ENCODE data around the gene OLA1. TPM values are rescaled to one million over a fixed set of nuclear protein-coding genes. Genes with fewer than 3 reads are reported as not detected.

Gene OLA1
- total and polyA plus RNA-seq, 2 donors (not counting 1 experiment from before 2014, with no cell fraction given), result 13.9 to 47.7 TPM

GRCh38 chr2:174169372-174169771 lies 79.0 kb downstream of the OLA1 start:
- peaks cover 4% of the 10 kb centered on the region for H3K79me2 ChIP-seq (ENCODE audit: control insufficient read depth, insufficient read depth, low read length)
- CTCF ChIA-PET, result no interaction called here
- no peak overlapping the region for H3K27ac Mint-ChIP-seq

GRCh38 chr2:174166261-174166660 lies 82.1 kb downstream of the OLA1 start:
- H3K9me3 Mint-ChIP-seq (ENCODE audit: insufficient read depth), result peaks cover 8% of the 10 kb centered on the region
- no peaks in the 10 kb centered on the region for H3K4me1 Mint-ChIP-seq
- no peak for ATAC-seq (ENCODE audit: low read depth)
- H3K27ac Mint-ChIP-seq, result no peak overlapping the region
- Histone ChIP-seq H3K79me2 (ENCODE audit: control insufficient read depth, insufficient read depth, low read length) (peaks cover 7% of the 10 kb centered on the region), H3K4me2 (replicated peaks; ENCODE audit: low read depth, low read length, poor library complexity, severe bottlenecking) (no peak overlapping the region), H2AFZ (ENCODE audit: insufficient read depth, low read depth, low read length, poor library complexity, severe bottlenecking) (no peak overlapping the region), H3K27ac (ENCODE audit: low read length in 2 of 2) (no peak overlapping the region), H4K20me1 (ENCODE audit: control insufficient read depth, insufficient read depth, low read length, poor library complexity, severe bottlenecking) (peaks cover 4% of the 10 kb centered on the region), H3K4me3 (ENCODE audit: control extremely low read depth in 1 of 5, extremely low read depth in 1 of 5, insufficient read depth in 1 of 5, low read depth in 2 of 5, low read length in 4 of 5) (no peak overlapping the region), H3K9ac (ENCODE audit: low read length) (no peak overlapping the region), H3K36me3 (replicated peaks in 1 of 2; ENCODE audit: control extremely low read depth in 1 of 2, control insufficient read depth in 1 of 2, extremely low read depth in 1 of 2, insufficient read depth in 2 of 2, low read length in 1 of 2) (no peaks in the 10 kb centered on the region), H3K9me3 (ENCODE audit: control extremely low read depth in 1 of 3, control insufficient read depth in 2 of 3, insufficient read depth in 1 of 3, low read length in 2 of 3) (peaks cover 7 to 24% (median 23%) of the 10 kb centered on the region in 3 donors), H3K27me3 (replicated peaks in 1 of 4; ENCODE audit: control extremely low read depth in 1 of 4, control insufficient read depth in 3 of 4, insufficient read depth in 4 of 4, low read length in 3 of 4) (no peaks in the 10 kb centered on the region), H3K4me1 (ENCODE audit: control insufficient read depth in 2 of 2, insufficient read depth in 2 of 2, low read length in 2 of 2) (no peaks in the 10 kb centered on the region)
- intact Hi-C loops (cut with micrococcal nuclease), result no loop called here
- no peaks in the 10 kb centered on the region for H3K27me3 Mint-ChIP-seq
- WGBS (ENCODE audit: insufficient coverage), result no CpG with 5 or more reads among the region's 2 CpGs
- CTCF ChIA-PET, result no interaction called here
- TF ChIP-seq CTCF (IDR thresholded peaks at IDR 0.05) (no peak), EZH2 (IDR thresholded peaks at IDR 0.05; ENCODE audit: borderline replicate concordance, insufficient read depth, low read depth, low read length, poor library complexity, severe bottlenecking) (no peak)
- no peak for DNase-seq
- POLR2A ChIA-PET, result no interaction called here
- no peak overlapping the region for H3K4me3 Mint-ChIP-seq

More at GRCh38 chr2:174169372-174169771, 79.0 kb downstream of the OLA1 start:
- TF ChIP-seq CTCF (IDR thresholded peaks at IDR 0.05) (no peak), EZH2 (IDR thresholded peaks at IDR 0.05; ENCODE audit: borderline replicate concordance, insufficient read depth, low read depth, low read length, poor library complexity, severe bottlenecking) (no peak)
- WGBS (ENCODE audit: insufficient coverage), result no CpG with 5 or more reads among the region's 3 CpGs
- no peaks in the 10 kb centered on the region for H3K36me3 ChIP-seq (replicated peaks in 1 of 2; ENCODE audit: control extremely low read depth in 1 of 2, control insufficient read depth in 1 of 2, extremely low read depth in 1 of 2, insufficient read depth in 2 of 2, low read length in 1 of 2)
- ATAC-seq (ENCODE audit: low read depth) (no peak), DNase-seq (no peak)
- H3K4me2 ChIP-seq (replicated peaks; ENCODE audit: low read depth, low read length, poor library complexity, severe bottlenecking), result no peak overlapping the region
- H3K4me1 Mint-ChIP-seq, result no peaks in the 10 kb centered on the region
- no peak overlapping the region for H3K4me3 ChIP-seq (ENCODE audit: control extremely low read depth in 1 of 5, extremely low read depth in 1 of 5, insufficient read depth in 1 of 5, low read depth in 2 of 5, low read length in 4 of 5)
- no peak overlapping the region for H3K4me3 Mint-ChIP-seq
- H3K4me1 ChIP-seq (ENCODE audit: control insufficient read depth in 2 of 2, insufficient read depth in 2 of 2, low read length in 2 of 2), result no peaks in the 10 kb centered on the region
- H3K9me3 ChIP-seq (ENCODE audit: control extremely low read depth in 1 of 3, control insufficient read depth in 2 of 3, insufficient read depth in 1 of 3, low read length in 2 of 3), result peaks cover 7 to 39% (median 34%) of the 10 kb centered on the region in 3 donors
- intact Hi-C loops (cut with micrococcal nuclease), result no loop called here
- no peak overlapping the region for H3K9ac ChIP-seq (ENCODE audit: low read length)
- POLR2A ChIA-PET, result no interaction called here
- H3K27me3 ChIP-seq (replicated peaks in 1 of 4; ENCODE audit: control extremely low read depth in 1 of 4, control insufficient read depth in 3 of 4, insufficient read depth in 4 of 4, low read length in 3 of 4), result no peaks in the 10 kb centered on the region
- H3K27me3 Mint-ChIP-seq, result no peaks in the 10 kb centered on the region
- peaks cover 4% of the 10 kb centered on the region for H4K20me1 ChIP-seq (ENCODE audit: control insufficient read depth, insufficient read depth, low read length, poor library complexity, severe bottlenecking)
- H3K27ac ChIP-seq (ENCODE audit: low read length in 2 of 2), result no peak overlapping the region
- no peak overlapping the region for H2AFZ ChIP-seq (ENCODE audit: insufficient read depth, low read depth, low read length, poor library complexity, severe bottlenecking)
- H3K9me3 Mint-ChIP-seq (ENCODE audit: insufficient read depth), result peaks cover 12% of the 10 kb centered on the region

All from B cell (primary cell).